ENCODE results near the gene AMN1.
"Not testable (repeated sequence)": the region's sequence is repeated elsewhere in the genome, so short reads cannot be mapped to it uniquely, and the experiment has no call there.

Gene AMN1

DNA sequence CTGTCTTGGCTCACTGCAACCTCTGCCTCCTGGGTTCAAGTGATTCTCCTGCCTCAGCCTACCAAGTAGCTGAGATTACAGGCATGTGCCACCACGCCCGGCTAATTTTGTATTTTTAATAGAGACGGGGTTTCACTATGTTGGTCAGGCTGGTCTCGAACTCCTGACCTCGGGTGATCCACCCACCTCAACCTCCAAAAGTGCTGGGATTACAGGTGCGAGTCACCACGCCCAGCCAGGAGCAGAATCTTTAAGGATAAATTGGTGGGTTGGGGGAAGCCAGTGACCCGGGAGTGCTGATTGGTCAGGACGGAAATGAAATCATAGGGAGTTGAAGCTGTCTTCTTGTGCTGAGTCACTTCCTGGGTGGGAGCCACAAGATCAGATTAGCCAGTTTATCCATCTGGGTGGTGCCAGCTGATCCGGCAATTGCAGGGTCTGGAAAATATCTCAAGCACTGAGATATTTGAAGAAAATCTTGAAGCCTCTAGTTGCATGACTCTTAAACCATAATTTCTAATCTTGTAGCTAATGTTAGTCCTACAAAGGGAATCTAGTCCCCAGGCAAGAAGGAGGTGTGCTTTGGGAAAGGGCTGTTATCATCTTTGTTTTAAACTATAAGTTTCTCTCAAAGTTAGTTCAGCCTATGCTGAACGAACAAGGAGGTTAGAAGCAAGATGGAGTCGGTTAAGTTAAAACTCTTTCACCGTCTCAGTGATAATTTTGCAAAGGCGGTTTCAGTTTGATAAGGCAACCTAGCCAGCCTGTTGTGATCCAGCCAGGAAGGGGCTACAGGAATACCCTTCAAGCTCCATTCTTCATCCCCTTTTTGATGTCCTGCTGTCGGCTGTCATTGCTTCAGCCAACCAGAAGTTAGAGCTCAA is 5.0 kb upstream of the AMN1 start:
- in situ Hi-C loops (cut with MboI; ENCODE audit: low sequenced_read_pairs), result not testable (repeated sequence)

DNA sequence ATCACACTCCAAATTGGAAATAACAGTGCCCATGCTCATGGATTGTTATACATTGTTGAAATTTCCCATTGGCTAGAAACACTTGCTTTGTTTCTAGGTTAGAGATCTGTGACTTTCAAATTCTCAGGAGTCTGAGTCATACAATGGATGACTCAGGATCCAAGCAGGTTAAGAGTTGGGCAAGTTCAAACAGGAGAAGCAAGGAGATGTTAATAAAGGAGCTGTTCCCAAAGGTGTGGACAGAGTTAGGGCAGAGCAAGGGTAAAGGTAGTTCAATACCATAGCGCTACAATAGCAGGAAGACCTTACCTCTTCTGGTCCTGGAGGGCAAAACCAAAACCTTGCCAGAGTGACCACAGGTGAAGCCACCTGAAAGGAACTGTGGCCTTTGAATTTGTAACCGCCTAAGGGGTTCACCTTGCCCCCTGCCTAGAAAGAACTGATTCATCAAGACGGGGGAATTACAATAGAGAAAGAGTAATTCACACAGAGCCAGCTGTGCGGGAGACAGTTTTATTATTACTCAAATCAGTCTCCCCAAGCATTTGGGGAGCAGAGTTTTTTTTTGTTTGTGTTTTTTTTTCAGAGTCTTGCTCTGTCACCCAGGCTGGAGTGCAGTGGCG is 4.2 kb upstream of the AMN1 start:
- in situ Hi-C loops (cut with MboI; ENCODE audit: low sequenced_read_pairs), result no loop called here

DNA sequence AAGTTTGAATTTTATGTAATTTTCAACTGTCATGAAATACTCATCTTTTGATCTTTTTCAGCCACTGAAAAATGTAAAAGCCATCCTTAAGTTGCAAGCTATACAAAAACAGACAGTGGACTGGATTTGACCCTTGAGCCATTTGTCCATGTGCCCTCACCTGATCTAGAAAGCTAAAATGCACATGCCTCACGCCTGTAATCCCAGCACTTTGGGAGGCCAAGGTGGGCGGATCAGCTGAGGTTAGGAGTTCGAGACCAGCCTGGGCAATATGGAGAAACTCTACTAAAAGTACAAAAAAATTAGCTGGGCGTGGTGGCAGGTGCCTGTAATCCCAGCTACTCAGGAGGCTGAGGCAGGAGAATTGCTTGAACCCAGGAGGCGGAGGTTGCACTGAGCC is 2.4 kb upstream of the AMN1 start:
- in situ Hi-C loops (cut with MboI; ENCODE audit: low sequenced_read_pairs), result not testable (repeated sequence)

DNA sequence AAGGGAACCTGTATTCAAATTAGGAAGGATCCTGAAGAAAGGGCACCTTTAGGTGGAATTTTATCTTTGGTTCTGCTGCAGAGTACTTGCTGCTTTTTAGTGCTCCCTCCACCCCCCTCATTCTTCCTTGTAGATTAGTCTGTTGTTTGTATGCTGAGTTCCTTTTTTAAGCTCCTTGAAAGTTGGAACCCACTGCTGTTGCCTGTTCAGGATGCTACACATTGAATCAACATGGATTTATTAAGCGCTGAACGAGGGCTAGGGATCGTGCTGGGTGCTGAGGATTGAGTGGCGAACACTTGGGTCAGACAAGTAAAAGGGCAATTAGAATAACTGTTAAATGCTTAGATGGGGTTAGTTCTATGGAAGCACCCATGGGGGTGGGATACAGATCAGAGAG is 884 bp upstream of the AMN1 start:
- in situ Hi-C loops (cut with MboI; ENCODE audit: low sequenced_read_pairs), result no loop called here

DNA sequence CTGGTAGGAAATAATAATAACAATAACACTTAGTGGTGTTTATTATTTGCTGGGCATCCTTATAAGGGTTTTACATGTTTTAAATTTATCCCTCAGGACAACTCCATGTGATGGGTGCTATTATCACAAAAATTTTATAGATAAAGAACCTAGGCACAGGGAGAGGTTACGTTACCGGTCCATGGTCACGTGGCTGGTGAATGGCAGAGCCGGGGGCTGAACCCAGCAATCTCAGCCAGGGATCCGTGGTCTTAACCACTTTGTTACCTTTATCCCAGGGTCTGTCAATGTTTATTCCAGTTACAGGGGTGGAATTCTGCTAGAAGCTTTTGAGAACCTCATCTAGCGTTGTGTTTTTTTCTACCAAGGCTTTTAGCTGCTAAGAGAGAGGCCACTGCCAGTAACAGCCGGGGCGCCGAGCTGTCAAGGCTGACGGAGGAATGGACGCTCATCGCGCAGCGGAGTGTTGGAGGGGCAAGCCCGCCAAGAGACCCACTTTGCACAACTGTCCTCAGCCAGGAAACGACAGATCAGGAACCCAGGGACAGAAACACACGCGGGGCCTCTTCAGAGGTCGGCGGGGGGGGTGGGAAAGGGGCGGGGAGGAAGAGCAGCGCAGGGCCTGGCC is 418 bp downstream of the AMN1 start:
- in situ Hi-C loops (cut with MboI; ENCODE audit: low sequenced_read_pairs), result no loop called here

DNA sequence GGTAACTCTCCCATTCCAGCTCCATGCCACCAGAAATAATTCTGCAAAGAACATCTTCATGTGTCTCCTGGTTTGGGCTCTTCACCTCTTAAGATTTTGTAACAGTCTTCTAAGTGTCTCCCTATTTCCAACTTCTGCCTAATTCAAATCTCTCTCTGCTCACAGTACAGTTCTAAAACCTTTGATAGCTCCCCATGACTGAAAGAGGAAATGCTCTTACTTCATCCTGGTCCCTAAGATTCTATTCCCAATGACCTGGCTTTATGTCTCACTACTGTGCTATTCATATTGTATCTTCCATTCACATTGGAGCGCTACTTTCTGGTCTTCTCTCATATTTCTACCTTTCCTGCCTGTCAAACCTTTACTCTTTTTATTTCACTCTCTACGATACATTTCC is 1.6 kb downstream of the AMN1 start:
- in situ Hi-C loops (cut with MboI; ENCODE audit: low sequenced_read_pairs), result no loop called here

DNA sequence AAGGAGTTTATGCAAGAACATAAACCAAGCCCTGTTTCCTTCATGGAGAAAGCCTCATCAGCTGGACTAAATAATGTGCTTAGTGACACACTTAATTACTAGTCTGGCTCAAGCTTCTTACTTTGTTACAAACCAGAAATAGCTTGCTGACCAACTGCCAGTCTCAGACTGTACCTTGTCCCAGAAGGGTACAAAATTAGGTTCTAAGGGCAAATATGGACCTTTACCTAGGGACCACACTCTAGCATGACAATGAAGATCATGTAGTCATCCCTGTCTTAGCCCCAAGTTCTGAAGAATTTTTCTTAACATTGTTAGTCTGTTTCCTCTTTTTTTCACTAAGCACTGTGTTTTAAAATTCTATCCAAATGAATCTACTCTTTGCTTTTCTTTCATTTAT is 2.2 kb downstream of the AMN1 start:
- in situ Hi-C loops (cut with MboI; ENCODE audit: low sequenced_read_pairs), result no loop called here

DNA sequence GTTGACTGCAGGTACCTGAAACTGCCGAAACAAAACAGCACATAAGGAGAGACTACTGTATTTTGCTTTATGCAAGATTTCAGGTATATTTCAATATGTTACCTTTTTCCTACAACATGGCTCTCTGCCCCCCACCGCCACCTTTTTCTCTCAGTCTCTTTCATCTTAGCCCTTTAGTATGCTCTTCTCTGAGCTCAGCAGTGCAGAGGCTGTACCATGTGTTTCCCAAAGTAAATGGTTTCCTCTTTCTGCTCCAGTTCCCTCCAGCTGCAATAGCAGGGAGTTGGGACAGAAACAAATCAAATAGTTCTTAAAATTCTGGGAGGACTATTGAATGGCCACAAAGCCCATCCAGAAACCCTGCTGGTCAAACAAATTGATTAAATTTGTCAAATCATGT is 4.3 kb downstream of the AMN1 start:
- in situ Hi-C loops (cut with MboI; ENCODE audit: low sequenced_read_pairs), result no loop called here

DNA sequence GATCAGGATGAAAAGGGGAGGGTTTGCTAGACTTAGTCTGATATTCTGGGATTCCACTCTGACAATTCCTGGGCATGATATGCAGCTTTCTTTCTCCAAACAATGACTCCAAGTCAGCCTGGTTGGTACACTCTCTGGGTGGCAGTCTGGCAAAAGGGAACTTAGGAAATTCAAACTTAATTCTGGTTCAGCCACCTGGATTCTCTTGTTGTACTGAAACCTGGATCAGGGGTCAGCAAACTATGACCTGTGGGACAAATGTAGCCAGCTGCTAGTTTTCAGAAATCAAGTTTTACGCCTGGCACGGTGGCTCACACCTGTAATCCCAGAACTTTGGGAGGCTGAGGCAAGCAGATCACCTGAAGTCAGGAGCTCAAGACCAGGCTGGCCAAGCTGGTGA is 6.2 kb downstream of the AMN1 start:
- in situ Hi-C loops (cut with MboI; ENCODE audit: low sequenced_read_pairs), result no loop called here

DNA sequence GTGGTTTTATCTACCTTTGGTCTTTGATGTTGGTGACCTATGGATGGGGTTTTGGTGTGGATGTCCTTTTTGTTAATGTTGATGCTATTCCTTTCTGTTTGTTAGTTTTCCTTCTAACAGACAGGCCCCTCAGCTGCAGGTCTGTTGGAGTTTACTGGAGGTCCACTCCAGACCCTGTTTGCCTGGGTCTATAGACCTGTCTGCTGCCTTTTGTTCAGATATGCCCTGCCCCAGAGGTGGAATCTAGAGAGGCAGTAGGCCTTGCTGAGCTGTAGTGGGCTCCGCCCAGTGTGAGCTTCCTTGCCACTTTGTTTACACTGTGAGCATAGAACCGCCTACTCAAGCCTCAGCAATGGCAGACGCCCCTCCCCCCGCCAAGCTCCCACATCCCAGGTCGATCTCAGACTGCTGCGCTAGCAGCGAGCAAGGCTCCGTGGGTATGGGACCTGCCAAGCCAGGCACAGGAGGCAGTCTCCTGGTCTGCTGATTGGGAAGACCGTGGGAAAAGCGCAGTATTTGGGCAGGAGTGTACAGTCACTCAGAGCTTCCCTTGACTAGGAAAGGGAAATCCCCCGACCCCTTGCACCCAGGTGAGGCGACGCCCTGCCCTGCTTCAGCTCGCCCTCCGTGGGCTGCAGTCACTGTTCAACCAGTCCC is 10.2 kb downstream of the AMN1 start:
- in situ Hi-C loops (cut with MboI; ENCODE audit: low sequenced_read_pairs), result not testable (repeated sequence)

DNA sequence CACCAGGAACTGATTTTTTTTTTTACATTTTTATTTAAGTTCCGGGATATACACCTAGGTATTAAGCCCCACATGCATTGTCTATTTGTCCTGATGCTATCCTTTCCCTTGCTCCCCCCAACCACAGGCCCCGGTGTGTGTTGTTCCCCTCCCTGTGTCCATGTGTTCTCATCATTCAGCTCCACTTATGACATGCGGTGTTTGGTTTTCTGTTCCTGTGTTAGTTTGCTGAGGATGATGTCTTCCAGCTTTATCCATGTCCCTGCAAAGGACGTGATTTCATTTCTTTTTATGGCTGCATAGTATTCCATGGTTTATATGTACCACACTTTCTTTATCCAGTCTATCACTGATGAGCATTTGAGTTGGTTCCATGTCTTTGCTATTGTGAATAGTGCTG is 11.8 kb downstream of the AMN1 start:
- in situ Hi-C loops (cut with MboI; ENCODE audit: low sequenced_read_pairs), result not testable (repeated sequence)

DNA sequence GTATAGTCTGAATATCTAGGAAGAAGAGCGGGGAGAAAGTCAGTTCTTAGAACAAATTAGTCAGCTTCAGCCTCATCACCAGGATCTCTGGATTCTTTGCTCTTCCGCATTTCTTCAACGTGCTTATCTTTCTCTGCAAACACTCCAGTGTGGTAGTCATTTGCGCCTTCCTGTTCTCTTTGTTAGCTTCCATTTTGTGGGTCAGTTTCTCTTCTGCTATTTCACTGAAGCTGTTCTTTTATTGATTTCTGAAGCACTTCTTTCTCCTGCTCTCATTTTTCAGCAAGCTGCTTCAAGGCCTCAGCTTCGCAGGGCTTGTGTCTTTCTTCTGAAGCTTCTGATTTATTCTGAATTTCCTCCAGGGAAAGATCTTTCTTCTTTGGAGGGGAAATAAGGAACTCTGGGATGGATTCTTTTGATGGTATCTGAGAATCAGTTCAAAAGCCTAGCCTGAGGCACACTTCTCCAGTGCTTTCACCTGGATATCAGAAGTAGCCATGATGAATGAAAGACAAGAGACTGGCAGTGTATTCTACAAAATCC is 13.5 kb downstream of the AMN1 start:
- in situ Hi-C loops (cut with MboI; ENCODE audit: low sequenced_read_pairs), result no loop called here

DNA sequence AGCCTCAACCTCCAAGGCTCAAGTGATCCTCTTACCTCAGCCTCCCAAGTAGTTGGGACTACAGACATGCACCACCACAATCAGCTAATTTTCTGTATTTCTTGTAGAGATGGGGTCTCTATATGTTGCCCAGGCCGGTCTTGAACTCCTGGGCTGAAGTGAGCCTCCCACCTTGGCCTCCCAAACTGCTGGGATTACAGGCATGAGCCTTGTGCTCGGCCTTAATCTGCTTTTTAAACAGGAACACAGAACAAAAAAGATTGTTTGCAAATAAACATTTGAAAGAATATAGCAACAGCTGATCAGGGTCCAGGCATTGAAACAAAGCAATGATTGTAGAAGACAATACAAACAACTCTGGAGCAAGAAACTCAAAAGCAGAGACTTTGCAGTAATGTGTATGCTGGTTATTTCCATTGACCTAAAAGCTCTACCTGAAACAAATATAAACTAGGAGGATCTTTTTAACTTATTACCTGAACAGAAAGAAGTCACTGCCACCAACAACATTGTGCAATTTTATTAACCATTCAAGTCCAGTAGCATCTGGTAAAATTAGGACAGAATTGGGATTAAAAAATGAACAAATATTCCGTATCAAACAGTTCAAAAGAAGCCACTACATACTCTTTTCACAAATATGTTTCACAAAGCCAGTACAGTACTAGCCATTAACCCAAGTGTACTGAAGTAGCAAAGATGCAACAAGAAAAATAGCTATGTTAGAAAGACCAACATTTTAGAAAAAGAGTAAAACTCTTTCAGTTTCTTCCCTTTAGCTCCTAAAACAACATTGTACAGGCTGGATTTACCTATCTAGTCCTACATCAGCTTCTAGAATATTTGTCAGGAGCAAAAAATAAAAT is 14.2 kb downstream of the AMN1 start:
- in situ Hi-C loops (cut with MboI; ENCODE audit: low sequenced_read_pairs), result no loop called here

DNA sequence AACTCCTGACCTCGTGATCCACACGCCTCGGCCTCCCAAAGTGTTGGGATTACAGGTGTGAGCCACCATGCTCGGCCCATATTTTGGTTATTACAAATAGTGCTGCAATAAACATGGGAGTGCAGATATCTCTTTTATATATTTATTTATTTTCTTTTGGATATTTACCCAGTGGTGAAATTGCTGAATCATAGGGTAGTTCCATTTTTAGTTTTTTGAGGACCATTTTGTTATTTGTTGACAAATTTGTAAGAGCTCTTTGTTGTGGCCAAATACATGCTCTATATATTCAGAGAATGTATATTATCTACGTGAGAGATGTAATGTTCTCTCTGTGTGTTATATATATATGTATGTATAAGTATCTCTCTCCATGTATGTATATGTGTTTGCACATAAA is 15.9 kb downstream of the AMN1 start:
- in situ Hi-C loops (cut with MboI; ENCODE audit: low sequenced_read_pairs), result no loop called here

DNA sequence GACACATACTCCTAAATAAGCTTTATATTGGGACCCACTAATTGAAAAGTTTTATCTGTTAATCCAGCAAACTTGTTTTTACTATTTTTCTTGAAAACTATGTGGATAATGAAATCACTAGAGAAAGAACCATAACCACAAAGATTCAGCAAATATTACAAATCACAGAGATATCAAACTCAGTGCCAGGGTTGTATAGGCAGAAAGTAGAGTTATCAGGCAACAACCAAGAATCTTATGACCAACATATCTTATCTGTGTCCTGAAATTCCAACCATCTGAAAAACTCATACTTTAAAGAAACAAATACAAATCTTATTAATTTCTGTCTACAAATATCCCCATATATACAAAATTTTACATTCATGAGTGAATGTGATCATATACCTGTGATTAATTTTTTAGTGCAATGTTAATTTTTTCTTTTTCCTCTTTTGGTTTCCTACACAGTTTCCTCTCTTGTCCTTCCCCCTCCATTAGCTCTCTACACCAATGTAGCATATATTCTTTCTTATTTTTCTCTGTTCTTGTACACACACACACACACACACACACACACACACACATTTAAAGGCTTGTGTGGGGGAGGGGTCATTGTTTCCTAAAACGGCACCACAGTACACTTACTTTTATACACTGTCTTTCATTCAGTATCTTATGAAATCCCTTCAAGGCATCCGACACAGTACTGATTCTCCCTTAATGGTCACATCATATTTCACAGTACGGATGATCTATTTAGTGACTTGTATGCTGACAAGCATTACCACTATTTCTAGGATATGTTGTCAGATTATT is 18.6 kb downstream of the AMN1 start:
- in situ Hi-C loops (cut with MboI; ENCODE audit: low sequenced_read_pairs), result no loop called here

DNA sequence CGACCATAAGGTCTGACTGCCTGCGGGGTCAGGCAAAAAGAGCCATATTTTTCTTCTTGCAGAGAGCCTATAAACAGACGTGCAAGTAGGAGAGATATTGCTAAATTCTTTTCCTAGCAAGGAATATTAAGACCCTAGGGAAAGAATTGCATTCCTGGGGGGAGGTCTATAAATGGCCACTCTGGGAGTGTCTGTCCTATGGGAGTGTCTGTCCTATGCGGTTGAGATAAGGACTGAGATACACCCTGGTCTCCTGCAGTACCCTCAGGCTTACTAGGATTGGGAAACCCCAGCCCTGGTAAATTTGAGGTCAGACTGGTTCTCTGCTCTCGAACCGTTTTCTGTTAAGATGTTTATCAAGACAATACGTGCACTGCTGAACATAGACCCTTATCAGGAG is 20.7 kb downstream of the AMN1 start:
- in situ Hi-C loops (cut with MboI; ENCODE audit: low sequenced_read_pairs), result not testable (repeated sequence)

DNA sequence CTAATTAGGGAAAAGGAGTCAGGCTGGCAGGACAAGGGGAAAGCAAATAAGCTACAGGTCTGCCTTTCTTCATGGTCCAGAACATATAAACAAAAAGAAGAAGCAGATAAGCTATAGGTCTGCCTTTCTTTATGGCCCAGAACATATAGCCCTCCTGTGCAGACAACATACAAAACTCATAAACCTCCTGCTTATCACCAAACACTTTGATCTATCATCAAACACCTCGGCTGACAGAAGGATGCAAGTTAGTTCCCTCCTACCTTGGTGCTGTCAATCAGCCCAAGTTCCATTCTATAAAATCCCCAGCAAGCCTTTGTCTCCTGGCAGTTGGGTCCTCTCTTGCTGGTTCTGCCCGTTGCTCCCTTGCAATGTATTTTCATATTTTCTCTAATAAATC is 23.2 kb downstream of the AMN1 start:
- in situ Hi-C loops (cut with MboI; ENCODE audit: low sequenced_read_pairs), result no loop called here

DNA sequence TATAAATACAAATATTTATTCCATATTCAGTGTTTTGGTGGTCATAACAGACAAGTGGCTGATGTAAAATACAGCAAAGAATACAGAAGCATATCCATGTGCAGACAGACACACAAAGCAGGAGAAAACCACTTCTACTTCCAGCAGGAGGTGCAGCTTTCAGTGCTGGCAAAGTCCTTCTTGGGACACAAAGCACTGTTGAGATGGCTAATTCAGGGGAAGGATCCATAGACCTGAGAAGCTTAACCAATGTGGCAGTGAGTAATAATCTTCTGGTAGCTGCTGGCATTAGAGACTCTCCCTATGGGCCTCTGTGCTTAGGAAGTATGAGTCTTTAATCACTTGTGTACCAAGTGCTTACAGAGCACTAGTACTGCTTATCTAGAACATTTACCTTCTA is 26.8 kb downstream of the AMN1 start:
- in situ Hi-C loops (cut with MboI; ENCODE audit: low sequenced_read_pairs), result no loop called here

DNA sequence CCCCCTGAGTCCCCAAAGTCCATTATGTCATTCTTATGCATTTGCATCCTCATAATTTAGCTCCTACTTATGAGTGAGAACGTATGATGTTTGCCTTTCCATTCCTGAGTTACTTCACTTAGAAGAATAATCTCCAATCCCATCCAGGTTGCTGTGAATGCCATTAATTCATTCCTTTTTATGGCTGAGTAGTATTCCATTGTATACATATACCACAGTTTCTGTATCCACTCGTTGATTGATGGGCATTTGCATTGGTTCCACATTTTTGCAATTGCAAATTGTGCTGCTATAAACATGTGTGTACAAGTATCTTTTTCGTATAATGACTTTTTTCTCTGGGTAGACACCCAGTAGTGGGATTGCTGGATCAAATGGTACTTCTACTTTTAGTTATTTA is 38.9 kb downstream of the AMN1 start:
- in situ Hi-C loops (cut with MboI; ENCODE audit: low sequenced_read_pairs), result not testable (repeated sequence)

DNA sequence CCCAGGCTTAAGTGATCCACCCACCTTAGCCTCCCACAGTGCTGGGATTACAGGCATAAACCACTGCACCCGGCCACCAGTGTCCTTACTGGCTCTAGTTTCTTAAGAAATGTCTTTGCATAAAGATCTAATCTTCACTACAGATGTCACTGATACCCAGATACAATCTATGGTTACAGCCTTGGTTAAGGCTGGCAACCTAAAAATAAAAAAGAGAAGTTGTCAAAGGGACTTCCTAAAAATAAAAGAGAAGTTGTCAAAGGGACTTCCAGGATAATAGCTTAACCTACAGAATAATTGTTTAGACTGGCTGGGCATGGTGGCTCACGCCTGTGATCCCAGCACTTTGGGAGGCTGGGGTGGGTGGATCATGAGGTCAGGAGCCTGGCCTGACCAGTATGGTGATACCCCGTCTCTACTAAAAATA is 41.7 kb downstream of the AMN1 start:
- in situ Hi-C loops (cut with MboI; ENCODE audit: low sequenced_read_pairs), result no loop called here

All from hTERT RPE-1 (cell line).